HepG2 (cell line): ENCODE results near the gene PELI2. TPM values are rescaled to one million over a fixed set of nuclear protein-coding genes. Genes with fewer than 3 reads are reported as not detected.

ENCODE experiments used
- ATAC-seq: fragments of 200-7000 bp; cut with Tn5 transposase; 3 replicates; pipeline ENCODE4 v1.9.1; 2020; ENCODE audit warnings: mild to moderate bottlenecking, moderate library complexity
- BruUV-seq: library from RNA; stranded (reverse); fragments of 400-500 nt; replicated peaks from 2 replicates; lab custom pipeline; 2021; lab: Mats Ljungman, UMichigan
- CTCF ChIA-PET: fragments of 300-600 bp; formaldehyde crosslinking; extraction: SDS; loops from one replicate; lab custom pipeline; 2021; ENCODE audit warnings: low total read pairs, inconsistent platforms, low intra/inter-chr PET ratio; lab: Yijun Ruan, JAX
- POLR2A ChIA-PET: fragments of 350-600 bp; sonication (Branson Sonifier 250); formaldehyde crosslinking; loops from one replicate; lab custom pipeline; 2020; ENCODE audit warnings: antibody characterized with exemption, inconsistent platforms; lab: Yijun Ruan, JAX
- DNase-seq: peaks from one replicate; pipeline ENCODE4 v3.0.0-alpha.2; 2015; ENCODE audit warnings: low spot score
- FAIRE-seq: peaks from 3 replicates; lab custom pipeline; 2011; peaks lifted over from hg19 to GRCh38; lab: Jason Lieb, UNC
- H2AFZ ChIP-seq: one replicate; pipeline ENCODE4 v1.6.1; 2011; ENCODE audit warnings: low read length, inconsistent platforms
- H3K27ac ChIP-seq: fragments of 300-600 bp; 3 replicates; pipeline ENCODE4 v1.8.0; 2011; ENCODE audit warnings: mixed run types, mild to moderate bottlenecking, mixed read lengths, low read length, inconsistent platforms; ENCODE audit not compliant: insufficient read depth; ENCODE audit errors: extremely low read length
- H3K27me3 ChIP-seq, 2 experiments: fragments of 200-600 bp in 1 of 2; 2 replicates in 1 of 2; 3 replicates in 1 of 2; pipeline versions ENCODE4 v1.6.0 to v1.8.0; 2011; ENCODE audit warnings: low read length in 2 of 2, mild to moderate bottlenecking in 2 of 2, moderate library complexity in 2 of 2, inconsistent platforms in 1 of 2; ENCODE audit not compliant: insufficient read depth in 2 of 2, control insufficient read depth in 1 of 2
- H3K36me3 ChIP-seq, 2 experiments: fragments of 200-600 bp in 1 of 2; replicated peaks in 1 of 2; 2 replicates in 1 of 2; 3 replicates in 1 of 2; pipeline versions ENCODE4 v1.5.1 to v1.8.0; 2011; ENCODE audit warnings: low read length in 2 of 2, inconsistent platforms in 1 of 2; ENCODE audit not compliant: insufficient read depth in 2 of 2, control insufficient read depth in 1 of 2
- H3K4me1 ChIP-seq: 2 replicates; pipeline ENCODE4 v1.5.1; 2012; ENCODE audit warnings: low read length, inconsistent platforms; ENCODE audit not compliant: insufficient read depth
- H3K4me2 ChIP-seq: 2 replicates; pipeline ENCODE4 v1.6.0; 2011; ENCODE audit warnings: low read depth, low read length, inconsistent platforms
- H3K4me3 ChIP-seq, 3 experiments: fragments of 200-600 bp in 1 of 3; sonication (generic), shearing (Covaris generic) in 1 of 3; replicated peaks in 1 of 3; 2 replicates each; pipeline ENCODE4 v1.5.1; 2011 to 2016; ENCODE audit warnings: low read length in 3 of 3, inconsistent platforms in 2 of 3, low read depth in 2 of 3, mild to moderate bottlenecking in 2 of 3, control low read depth in 1 of 3, mixed read lengths in 1 of 3; ENCODE audit not compliant: insufficient read depth in 1 of 3
- H3K79me2 ChIP-seq: one replicate; pipeline ENCODE4 v1.6.1; 2011; ENCODE audit warnings: low read length, inconsistent platforms; ENCODE audit not compliant: insufficient read depth
- H3K9ac ChIP-seq: 2 replicates; pipeline ENCODE4 v1.6.0; 2011; ENCODE audit warnings: mild to moderate bottlenecking, low read depth, low read length, inconsistent platforms; ENCODE audit not compliant: insufficient read depth
- H3K9me3 ChIP-seq: 2 replicates; pipeline ENCODE4 v1.5.1; 2012; ENCODE audit warnings: mild to moderate bottlenecking, low read length
- H4K20me1 ChIP-seq: 2 replicates; pipeline ENCODE4 v1.6.0; 2011; ENCODE audit warnings: inconsistent platforms, mild to moderate bottlenecking, low read length, moderate library complexity; ENCODE audit not compliant: insufficient read depth
- BRD4 ChIP-seq: sonication (generic); formaldehyde crosslinking; IDR thresholded peaks from 2 replicates; pipeline ENCODE4 v1.4.0; 2020; ENCODE audit warnings: missing genetic modification reagents
- FOSL2 ChIP-seq: sonication (generic); formaldehyde crosslinking; IDR thresholded peaks from 2 replicates; pipeline ENCODE4 v1.4.0; 2020; ENCODE audit warnings: missing genetic modification reagents
- PCBP2 ChIP-seq: fragments of 200-400 bp; formaldehyde crosslinking; optimal IDR thresholded peaks from 2 replicates; pipeline ENCODE3; 2018; ENCODE audit warnings: low read length, low read depth; ENCODE audit not compliant: poor library complexity, severe bottlenecking
- RXRB ChIP-seq: IDR thresholded peaks from 2 replicates; pipeline ENCODE4 v1.6.1; 2016; ENCODE audit warnings: borderline replicate concordance, missing genetic modification reagents, missing compliant biosample characterization
- ZFP91 ChIP-seq: sonication (generic); formaldehyde crosslinking; IDR thresholded peaks from 2 replicates; pipeline ENCODE4 v1.9.0; 2022; ENCODE audit warnings: missing genetic modification reagents, mild to moderate bottlenecking, borderline replicate concordance
- ZNF512B ChIP-seq: sonication (generic); formaldehyde crosslinking; IDR thresholded peaks from 2 replicates; pipeline ENCODE4 v1.5.1; 2020; ENCODE audit warnings: missing genetic modification reagents, mild to moderate bottlenecking, borderline replicate concordance
- ZNF792 ChIP-seq: IDR thresholded peaks from 2 replicates; pipeline ENCODE4 v1.6.1; 2016
- WGBS: methylation state at CpG from one replicate; pipeline ENCODE4 v1.1.6; 2017; ENCODE audit warnings: low lambda C conversion rate; 5-methylcytosine and 5-hydroxymethylcytosine counted together
- in situ Hi-C: cut with HindIII; loops from 2 replicates; pipeline ENCODE4 v1.10.0; 2017; ENCODE audit warnings: low pct_unique_long_range_greater_than_20kb; ENCODE audit not compliant: extremely low pct_ligation_motif_present
- intact Hi-C: fragments of 100-400 bp; cut with micrococcal nuclease; formaldehyde crosslinking; loops from one replicate; pipeline ENCODE4 v1.10.0; 2022; ENCODE audit not compliant: unreplicated experiment
- polyA plus RNA-seq, 8 experiments: library from polyadenylated mRNA; depleted of rRNA in 3 of 8; stranded (reverse) in 7 of 8; unstranded in 1 of 8; fragments of >200 nt; fragmentation: Illumina TruSeq in 4 of 8; extraction: Trizol in 4 of 8; gene quantifications; 2 replicates each; pipeline versions ENCODE4 v1.2.1 to v1.2.3, GENCODE V29; 2011 to 2016; ENCODE audit warnings: low read depth in 4 of 8, missing spikeins in 1 of 8, mixed read lengths in 1 of 8; ENCODE audit not compliant: insufficient read depth in 1 of 8
- total RNA-seq, 5 experiments: library from RNA; depleted of rRNA; stranded (reverse); fragments of >200 nt; fragmentation: Illumina TruSeq; extraction: Trizol; gene quantifications; 2 replicates each; pipeline ENCODE4 v1.2.3, GENCODE V29; 2016; ENCODE audit warnings: low read depth in 1 of 5

Gene PELI2
- total and polyA plus RNA-seq, 2 of the 13 experiments (the other 11 are each of a cell fraction or from before 2014, with no cell fraction given) = 0.07 TPM; not detected in 1

GRCh38 chr14:56149151-56149550, 30.9 kb downstream of the PELI2 start:
- intact Hi-C loops = no loop called here

More at GRCh38 chr14:56149151-56149550, 30.9 kb downstream of the PELI2 start:
- Histone ChIP-seq H3K9ac (no peak overlapping the region), H2AFZ (no peak overlapping the region), H3K4me1 (no peaks in the 10 kb centered on the region), H3K4me3 (no peak overlapping the region), H3K9me3 (no peaks in the 10 kb centered on the region)
- ATAC-seq = no peak
- CTCF ChIA-PET = no interaction called here
- BruUV-seq = no TSS peak
- no peak for DNase-seq
- TF ChIP-seq ZNF512B = no peak
- no peak for TF ChIP-seq ZNF792 (CRISPR knock-in tag)
- TF ChIP-seq FOSL2 (CRISPR knock-in tag) = no peak
- TF ChIP-seq RXRB (CRISPR knock-in tag) = no peak
- no peak for TF ChIP-seq ZFP91
- no peak for TF ChIP-seq PCBP2
- no peak for TF ChIP-seq BRD4 (CRISPR knock-in tag)
- TF ChIP-seq, all 625 proteins: peak for 0
- 1% methylated on average over 4 of the region's 4 CpGs for WGBS
- H3K27ac ChIP-seq = no peak overlapping the region
- FAIRE-seq = no peak
- POLR2A ChIA-PET = no interaction called here
- H3K4me2 ChIP-seq = no peak overlapping the region
- in situ Hi-C loops = no loop called here
- no peaks in the 10 kb centered on the region for H4K20me1 ChIP-seq
- no peaks in the 10 kb centered on the region for H3K79me2 ChIP-seq
- H3K27me3 ChIP-seq = peaks cover 0 to 3% of the 10 kb centered on the region in 2 experiments; a peak in 1 of 5 replicates
- no peaks in the 10 kb centered on the region for H3K36me3 ChIP-seq
